Activated naive CD8-positive, alpha-beta T cell treated with anti-CD3 and anti-CD28 coated beads, Interleukin-2, amount 50 U/mL, for 16 hours (primary cell): ENCODE results near the gene HERPUD2.

ENCODE experiments used
- DNase-seq: peaks from one replicate; pipeline ENCODE4 v3.0.0-alpha.2; 2020; ENCODE audit warnings: low read depth, low spot score

HERPUD2 gene

GRCh38 chr7:35694784-35695472 is at the start of gene HERPUD2:
HERPUD2 (minus strand) TSS chr7:35695135; CDS start chr7:35694330, 805 bp downstream.
- peak; percentile 77 for DNase-seq

GRCh38 chr7:35738889-35739288 is 44.0 kb upstream of the HERPUD2 start:
- DNase-seq = no peak

GRCh38 chr7:35736725-35737124 is 41.8 kb upstream of the HERPUD2 start:
- no peak for DNase-seq

GRCh38 chr7:35735396-35735795 is 40.5 kb upstream of the HERPUD2 start:
- no peak for DNase-seq

- DNase-seq = no peak
Observed at GRCh38 chr7:35734001-35734483, 39.1 kb upstream of the HERPUD2 start.

GRCh38 chr7:35731349-35731748 is 36.4 kb upstream of the HERPUD2 start:
- DNase-seq = no peak

- no peak for DNase-seq
Observed at GRCh38 chr7:35729061-35729783, 34.3 kb upstream of the HERPUD2 start.

- DNase-seq = no peak
Observed at GRCh38 chr7:35728412-35729060, 33.6 kb upstream of the HERPUD2 start.

- no peak for DNase-seq
Observed at GRCh38 chr7:35727571-35727970, 32.6 kb upstream of the HERPUD2 start.

GRCh38 chr7:35726654-35727053 is 31.7 kb upstream of the HERPUD2 start:
- no peak for DNase-seq

GRCh38 chr7:35725280-35725680 is 30.3 kb upstream of the HERPUD2 start:
- no peak for DNase-seq

- DNase-seq = no peak
Observed at GRCh38 chr7:35723011-35723410, 28.1 kb upstream of the HERPUD2 start.

GRCh38 chr7:35722054-35722849 is 27.3 kb upstream of the HERPUD2 start:
- no peak for DNase-seq

- no peak for DNase-seq
Observed at GRCh38 chr7:35721288-35721687, 26.4 kb upstream of the HERPUD2 start.

- DNase-seq = no peak
Observed at GRCh38 chr7:35720849-35721248, 25.9 kb upstream of the HERPUD2 start.

GRCh38 chr7:35720032-35720431 is 25.1 kb upstream of the HERPUD2 start:
- DNase-seq = no peak

GRCh38 chr7:35718047-35718446 is 23.1 kb upstream of the HERPUD2 start:
- no peak for DNase-seq

GRCh38 chr7:35717516-35717915 is 22.6 kb upstream of the HERPUD2 start:
- DNase-seq = no peak

GRCh38 chr7:35717013-35717412 is 22.1 kb upstream of the HERPUD2 start:
- no peak for DNase-seq

- DNase-seq = no peak
Observed at GRCh38 chr7:35716038-35716803, 21.3 kb upstream of the HERPUD2 start.

- no peak for DNase-seq
Observed at GRCh38 chr7:35714862-35715261, 19.9 kb upstream of the HERPUD2 start.
